Fibroblast of skin of scalp (primary cell): ENCODE data around the gene GRAMD1B.

Source experiments
- DNase-seq: peaks from one replicate; pipeline ENCODE4 v3.0.0-alpha.2; 2013

GRAMD1B gene

GRCh38 chr11:123409456-123410217 is 20.4 kb upstream of the GRAMD1B start:
- no peak for DNase-seq

- no peak for DNase-seq
These were observed 19.9 kb upstream of the GRAMD1B start for GRCh38 chr11:123410218-123410549.

- no peak for DNase-seq
These were observed 16.4 kb upstream of the GRAMD1B start for GRCh38 chr11:123413636-123414035.

- no peak for DNase-seq
These were observed 13.5 kb upstream of the GRAMD1B start for GRCh38 chr11:123416566-123416965.

- DNase-seq: no peak
These were observed 11.5 kb upstream of the GRAMD1B start for GRCh38 chr11:123418351-123419114.

GRCh38 chr11:123419731-123420452 is 10.2 kb upstream of the GRAMD1B start:
- DNase-seq: no peak

- no peak for DNase-seq
These were observed 8.5 kb upstream of the GRAMD1B start for GRCh38 chr11:123421589-123421988.

GRCh38 chr11:123425367-123425766 is 4.7 kb upstream of the GRAMD1B start:
- no peak for DNase-seq

GRCh38 chr11:123426789-123427188 is 3.3 kb upstream of the GRAMD1B start:
- no peak for DNase-seq

GRCh38 chr11:123427405-123427804 is 2.7 kb upstream of the GRAMD1B start:
- DNase-seq: no peak

- DNase-seq: no peak
These were observed 1.9 kb upstream of the GRAMD1B start for GRCh38 chr11:123428116-123428715.

- DNase-seq: peak; percentile 87
These were observed 733 bp upstream of the GRAMD1B start for GRCh38 chr11:123429336-123429735.

GRCh38 chr11:123430721-123431497 is 840 bp downstream of the GRAMD1B start:
- DNase-seq: peak; percentile 51

GRCh38 chr11:123431619-123432018 is 1.6 kb downstream of the GRAMD1B start:
- no peak for DNase-seq

GRCh38 chr11:123434262-123434661 is 4.2 kb downstream of the GRAMD1B start:
- peak; percentile 34 for DNase-seq

- DNase-seq: no peak
These were observed 4.8 kb downstream of the GRAMD1B start for GRCh38 chr11:123434911-123435310.

GRCh38 chr11:123437236-123437979 is 7.3 kb downstream of the GRAMD1B start:
- DNase-seq: no peak

- peak; percentile 9 for DNase-seq
These were observed 8.1 kb downstream of the GRAMD1B start for GRCh38 chr11:123438131-123438627.

GRCh38 chr11:123439616-123440015 is 9.5 kb downstream of the GRAMD1B start:
- no peak for DNase-seq

GRCh38 chr11:123441161-123441560 is 11.1 kb downstream of the GRAMD1B start:
- DNase-seq: no peak
